IMR-90 (cell line): ENCODE data around the gene TMEM101. TPM values are rescaled to one million over a fixed set of nuclear protein-coding genes. Genes with fewer than 3 reads are reported as not detected.
A peak's percentile ranks its signal among the peaks of the same experiment; 100 is the strongest.

Experiments used
- ATAC-seq: fragments of 200-7000 bp; cut with Tn5 transposase; 2 replicates; pipeline ENCODE4 v1.9.1; 2020; ENCODE audit warnings: low read depth, mild to moderate bottlenecking, moderate library complexity
- Bru-seq: library from RNA; stranded (reverse); fragments of 400-500 nt; gene quantifications from one replicate; lab custom pipeline; 2021; lab: Mats Ljungman, UMichigan
- BruChase-seq, 2 experiments: library from RNA; stranded (reverse); fragments of 400-500 nt; gene quantifications; one replicate each; lab custom pipeline; 2021; lab: Mats Ljungman, UMichigan
- BruUV-seq: library from RNA; stranded (reverse); fragments of 400-500 nt; replicated peaks from 2 replicates; lab custom pipeline; 2021; lab: Mats Ljungman, UMichigan
- CTCF ChIA-PET: fragments of 300-600 bp; formaldehyde crosslinking; extraction: SDS; loops from one replicate; lab custom pipeline; 2021; ENCODE audit warnings: antibody characterized with exemption; lab: Yijun Ruan, JAX
- POLR2A ChIA-PET: fragments of 300-600 bp; sonication (Branson Sonifier 250); formaldehyde crosslinking; loops from one replicate; lab custom pipeline; 2022; ENCODE audit warnings: antibody characterized with exemption; ENCODE audit not compliant: unreplicated experiment; lab: Charles Lee
- DNase-seq: peaks from one replicate; pipeline ENCODE4 v3.0.0; 2013
- H2AFZ ChIP-seq: replicated peaks from 2 replicates; pipeline ENCODE3; 2013; ENCODE audit warnings: low read length, mild to moderate bottlenecking; ENCODE audit not compliant: poor library complexity
- H2AK5ac ChIP-seq: 2 replicates; pipeline ENCODE4 v1.6.1; 2013; ENCODE audit warnings: low read depth, low read length, inconsistent platforms
- H2AK9ac ChIP-seq: replicated peaks from 2 replicates; pipeline ENCODE3; 2013; ENCODE audit warnings: mild to moderate bottlenecking, low read depth, low read length, moderate library complexity; ENCODE audit not compliant: poor library complexity
- H2BK120ac ChIP-seq: 2 replicates; pipeline ENCODE4 v1.6.1; 2013; ENCODE audit warnings: low read depth, low read length, inconsistent platforms
- H2BK15ac ChIP-seq: 3 replicates; pipeline ENCODE4 v1.6.1; 2013; ENCODE audit warnings: low read depth, low read length, inconsistent platforms
- H2BK20ac ChIP-seq: 2 replicates; pipeline ENCODE4 v1.6.1; 2013; ENCODE audit warnings: low read depth, mild to moderate bottlenecking, inconsistent platforms, low read length, moderate library complexity
- H2BK5ac ChIP-seq: 2 replicates; pipeline ENCODE4 v1.6.1; 2013; ENCODE audit warnings: mild to moderate bottlenecking, low read depth, low read length, inconsistent platforms; ENCODE audit not compliant: poor library complexity, severe bottlenecking
- H3K14ac ChIP-seq: replicated peaks from 2 replicates; pipeline ENCODE4 v1.6.1; 2013; ENCODE audit warnings: low read depth, low read length, inconsistent platforms
- H3K18ac ChIP-seq: 2 replicates; pipeline ENCODE4 v1.6.1; 2013; ENCODE audit warnings: low read depth, low read length, control low read depth
- H3K23ac ChIP-seq: 2 replicates; pipeline ENCODE4 v1.6.1; 2013; ENCODE audit warnings: low read depth, low read length, inconsistent platforms
- H3K27ac ChIP-seq: 2 replicates; pipeline ENCODE4 v1.5.1; 2013; ENCODE audit warnings: mild to moderate bottlenecking, control low read depth, low read length; ENCODE audit not compliant: insufficient read depth
- H3K27me3 ChIP-seq: 2 replicates; pipeline ENCODE4 v1.6.1; 2013; ENCODE audit warnings: low read length; ENCODE audit not compliant: control insufficient read depth, insufficient read depth
- H3K36me3 ChIP-seq: 2 replicates; pipeline ENCODE4 v1.6.1; 2013; ENCODE audit warnings: low read length, mixed read lengths; ENCODE audit not compliant: control insufficient read depth, insufficient read depth
- H3K4ac ChIP-seq: 2 replicates; pipeline ENCODE4 v1.6.1; 2013; ENCODE audit warnings: low read depth, low read length, inconsistent platforms
- H3K4me1 ChIP-seq: 2 replicates; pipeline ENCODE4 v1.6.1; 2013; ENCODE audit warnings: low read length, mixed read lengths; ENCODE audit not compliant: control insufficient read depth, insufficient read depth
- H3K4me2 ChIP-seq: 2 replicates; pipeline ENCODE4 v1.6.1; 2013; ENCODE audit warnings: low read depth, mild to moderate bottlenecking, control low read depth, low read length, moderate library complexity
- H3K4me3 ChIP-seq: 2 replicates; pipeline ENCODE4 v1.5.1; 2013; ENCODE audit warnings: low read depth, mild to moderate bottlenecking, control low read depth, low read length, moderate library complexity; ENCODE audit not compliant: insufficient read depth
- H3K56ac ChIP-seq: 2 replicates; pipeline ENCODE4 v1.6.1; 2013; ENCODE audit warnings: low read length, inconsistent platforms; ENCODE audit not compliant: insufficient read depth; ENCODE audit errors: extremely low read depth
- H3K79me1 ChIP-seq, 2 experiments: 2 replicates each; pipeline ENCODE4 v1.6.1; 2013; ENCODE audit warnings: low read length in 2 of 2, inconsistent platforms in 1 of 2, low read depth in 1 of 2
- H3K9ac ChIP-seq: 2 replicates; pipeline ENCODE4 v1.6.1; 2013; ENCODE audit warnings: low read depth, low read length, control low read depth
- H3K9me1 ChIP-seq: 2 replicates; pipeline ENCODE4 v1.6.1; 2013; ENCODE audit warnings: low read length, inconsistent platforms; ENCODE audit not compliant: insufficient read depth
- H3K9me3 ChIP-seq: 2 replicates; pipeline ENCODE4 v1.6.1; 2013; ENCODE audit warnings: low read length; ENCODE audit not compliant: control insufficient read depth, insufficient read depth
- H4K20me1 ChIP-seq: 2 replicates; pipeline ENCODE4 v1.6.1; 2013; ENCODE audit warnings: low read length, inconsistent platforms; ENCODE audit not compliant: insufficient read depth
- H4K5ac ChIP-seq: 2 replicates; pipeline ENCODE4 v1.6.1; 2013; ENCODE audit warnings: mild to moderate bottlenecking, low read depth, low read length, control low read depth
- H4K8ac ChIP-seq, 2 experiments: 2 replicates each; pipeline ENCODE4 v1.6.1; 2013; ENCODE audit warnings: low read depth in 2 of 2, low read length in 2 of 2, control low read depth in 1 of 2, inconsistent platforms in 1 of 2
- H4K91ac ChIP-seq: 2 replicates; pipeline ENCODE4 v1.6.1; 2013; ENCODE audit warnings: low read depth, low read length, inconsistent platforms; ENCODE audit not compliant: insufficient read depth
- BHLHE40 ChIP-seq: fragments of 150-350 bp; IDR thresholded peaks from 2 replicates; pipeline ENCODE4 v1.6.1; 2016; ENCODE audit warnings: mild to moderate bottlenecking, low read depth, low read length
- CEBPB ChIP-seq: IDR thresholded peaks from 2 replicates; pipeline ENCODE4 v1.6.1; 2012; ENCODE audit warnings: low read depth, low read length, improper control_type of control experiment
- CHD1 ChIP-seq: IDR thresholded peaks from 2 replicates; pipeline ENCODE4 v1.6.1; 2012; ENCODE audit warnings: low read depth, low read length, improper control_type of control experiment
- ELK1 ChIP-seq: fragments of 150-350 bp; IDR thresholded peaks from 2 replicates; pipeline ENCODE4 v1.6.1; 2016; ENCODE audit warnings: low read depth, mild to moderate bottlenecking, low read length, moderate library complexity, borderline replicate concordance
- FOS ChIP-seq: fragments of 150-350 bp; IDR thresholded peaks from 2 replicates; pipeline ENCODE4 v1.6.1; 2016; ENCODE audit warnings: low read depth, low read length
- MAFK ChIP-seq: IDR thresholded peaks from 2 replicates; pipeline ENCODE4 v1.6.1; 2012; ENCODE audit warnings: low read depth, low read length, improper control_type of control experiment
- MXI1 ChIP-seq: IDR thresholded peaks from 2 replicates; pipeline ENCODE4 v1.6.1; 2012; ENCODE audit warnings: low read depth, mild to moderate bottlenecking, low read length, moderate library complexity, borderline replicate concordance
- POLR2A ChIP-seq: IDR thresholded peaks from 2 replicates; pipeline ENCODE4 v1.6.1; 2012; ENCODE audit warnings: mild to moderate bottlenecking, low read depth, low read length
- RAD21 ChIP-seq: IDR thresholded peaks from 2 replicates; pipeline ENCODE4 v1.6.1; 2012; ENCODE audit warnings: low read length, improper control_type of control experiment
- RCOR1 ChIP-seq: IDR thresholded peaks from 2 replicates; pipeline ENCODE4 v1.6.1; 2012; ENCODE audit warnings: mild to moderate bottlenecking, low read length, improper control_type of control experiment; ENCODE audit not compliant: insufficient replicate concordance
- RFX5 ChIP-seq: IDR thresholded peaks from 2 replicates; pipeline ENCODE4 v1.8.0; 2012; ENCODE audit warnings: low read depth, mild to moderate bottlenecking, low read length, moderate library complexity
- SMC3 ChIP-seq: fragments of 150-350 bp; IDR thresholded peaks from 2 replicates; pipeline ENCODE4 v1.6.1; 2016; ENCODE audit warnings: low read depth, mild to moderate bottlenecking, antibody characterized with exemption, low read length, moderate library complexity
- WGBS, 2 experiments: methylation state at CpG; one replicate each; pipeline versions ENCODE4 v1.1.5 to v1.1.7; 2013; ENCODE audit warnings: missing lambda C conversion rate in 2 of 2; ENCODE audit not compliant: insufficient read length in 1 of 2; ENCODE audit errors: extremely low coverage in 2 of 2; 5-methylcytosine and 5-hydroxymethylcytosine counted together
- dilution Hi-C: fragments of 300-500 bp; cut with HindIII; formaldehyde crosslinking; loops from one replicate; pipeline ENCODE4 v1.14.3; 2018; ENCODE audit warnings: low sequenced_read_pairs; ENCODE audit not compliant: unreplicated experiment
- in situ Hi-C: fragments of 300-500 bp; cut with MboI; formaldehyde crosslinking; loops from 3 replicates; pipeline ENCODE4 v1.14.3; 2019; ENCODE audit warnings: low sequenced_read_pairs, inconsistent platforms, mixed read lengths
- intact Hi-C: fragments of 100-400 bp; cut with micrococcal nuclease; formaldehyde crosslinking; loops from 2 replicates; pipeline ENCODE4 v1.10.0; 2022
- long read RNA-seq: library from polyadenylated mRNA; unstranded; transcript quantifications from one replicate; pipeline ENCODE4 v2.0.0, GENCODE V29; 2021; ENCODE audit not compliant: unreplicated experiment
- polyA plus RNA-seq, 3 experiments: library from polyadenylated mRNA; depleted of rRNA; stranded (reverse); fragments of >200 nt; gene quantifications; 2 replicates each; pipeline ENCODE4 v1.2.3, GENCODE V29; 2012; ENCODE audit warnings: low replicate concordance in 1 of 3
- total RNA-seq: library from RNA; depleted of rRNA; stranded (reverse); fragments of >200 nt; gene quantifications from 2 replicates; pipeline ENCODE4 v1.2.3, GENCODE V29; 2012; rRNA removed
- TF ChIP-seq, protein P1 (sequence below): conservative IDR thresholded peaks from 2 replicates; pipeline ENCODE4 v1.5.1; 2012; ENCODE audit warnings: mild to moderate bottlenecking, low read depth, low read length, improper control_type of control experiment

Gene TMEM101
- 36.6 and 42.5 TPM in 2 replicates for total RNA-seq
- 30.7 and 34.4 TPM in 2 replicates for polyA plus RNA-seq (2012; rRNA removed)
- polyA plus RNA-seq (2012; cell fraction: cytosol; rRNA removed) = 31.0 and 46.5 TPM in 2 replicates
- 15.8 and 29.9 TPM in 2 replicates for polyA plus RNA-seq (2012; cell fraction: nucleus; rRNA removed; ENCODE audit: low replicate concordance)
- Bru-seq, nascent RNA = percentile 65 among the genes with signal in this experiment
- BruChase-seq, experiment 1, labeled RNA remaining after a 6-hour chase = percentile 71 among the genes with signal in this experiment
- percentile 70 among the genes with signal in this experiment for BruChase-seq, experiment 2, labeled RNA remaining after a 2-hour chase
- long read RNA-seq, transcript TMEM101-201 (4 exons, 1,536 nt) = major isoform, 23 of 33 reads
- long read RNA-seq, partial matches to known transcripts = 6 of 33 reads
- long read RNA-seq, other reads (novel, unspliced or antisense) = 4 of 33 reads

DNA sequence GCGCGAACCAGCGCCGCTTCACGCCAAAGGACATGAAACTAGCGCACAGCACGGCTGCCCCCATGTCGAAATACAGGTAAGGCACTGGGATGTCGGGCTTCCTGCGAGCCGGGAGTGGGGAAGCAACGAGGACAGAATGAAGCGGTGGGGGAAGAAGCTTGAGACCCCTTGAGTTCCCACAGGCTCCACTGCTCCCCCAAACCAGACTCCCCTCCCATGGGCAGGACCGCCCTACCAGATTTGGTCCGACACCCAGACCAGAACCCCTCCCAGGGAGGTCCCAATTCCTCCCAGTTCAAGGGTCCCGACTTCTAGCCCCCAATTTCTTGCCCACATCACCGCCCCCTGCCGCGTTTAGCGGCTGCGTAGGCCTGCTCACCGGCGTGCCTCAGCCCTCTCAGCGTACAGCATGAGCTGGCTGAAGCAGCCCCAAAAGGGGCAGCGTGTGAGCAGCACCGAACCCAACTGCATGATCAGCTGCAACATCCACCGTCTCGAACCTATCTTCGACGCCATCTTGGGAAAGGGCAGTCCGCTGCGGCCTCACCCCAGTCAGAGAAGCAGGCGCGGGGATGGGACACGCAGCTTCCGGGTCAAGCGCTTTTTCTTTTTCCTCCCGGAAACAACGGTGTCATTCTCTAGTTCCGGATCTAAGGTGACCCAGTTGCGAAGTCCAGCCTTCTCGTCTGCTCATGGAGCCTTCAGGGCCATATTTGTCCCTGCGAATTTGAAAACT is at the start of gene TMEM101:
TMEM101 (minus strand) TSS at position 527 of the 736 bp plus-strand sequence; CDS start at position 516, 11 bp downstream.
- ChIA-PET POLR2A (interaction anchor here (0.8 kb wide), 1 partner anchor 15 kb away, joined by 4 read pairs; no protein-coding TSS in a partner anchor), CTCF (no interaction called here)
- no peaks in the 10 kb centered on the region for H4K20me1 ChIP-seq
- H2BK15ac ChIP-seq = peak within 1 kb of the TSS; percentile 9; the same call in 1 of the 3 replicates
- DNase-seq (peak; percentile 93), ATAC-seq (peak; percentile 87)
- peak within 1 kb of the TSS; percentile 61; the same call in 1 of the 2 replicates for H2BK120ac ChIP-seq
- peak within 1 kb of the TSS; percentile 92 for H2AK5ac ChIP-seq
- BruUV-seq = no TSS peak
- WGBS, 2 experiments = 0% methylated on average over 23 of the region's 43 CpGs; no CpG with 5 or more reads in 1 of the 2 experiments
- peak within 1 kb of the TSS; percentile 88 for H2BK5ac ChIP-seq
- peak within 1 kb of the TSS; percentile 90 for H3K9ac ChIP-seq
- peak within 1 kb of the TSS; percentile 98 for H3K14ac ChIP-seq
- peak within 1 kb of the TSS; percentile 80 for H3K4me2 ChIP-seq
- no peaks in the 10 kb centered on the region for H3K9me3 ChIP-seq
- H4K91ac ChIP-seq = peak within 1 kb of the TSS; percentile 89
- in situ Hi-C loops = no loop called here
- peak within 1 kb of the TSS; percentile 99 for H2AK9ac ChIP-seq
- H2AFZ ChIP-seq = peak within 1 kb of the TSS; percentile 97
- peaks cover 9 to 42% of the 10 kb centered on the region in 2 experiments for H3K79me1 ChIP-seq
- H3K9me1 ChIP-seq = peaks cover 4% of the 10 kb centered on the region
- H3K36me3 ChIP-seq = no peaks in the 10 kb centered on the region; the same call in 1 of the 2 replicates
- dilution Hi-C loops = no loop called here
- no peaks in the 10 kb centered on the region for H3K27me3 ChIP-seq
- H3K23ac ChIP-seq = peak within 1 kb of the TSS; percentile 89
- peak within 1 kb of the TSS; percentile 97 for H4K5ac ChIP-seq
- H2BK20ac ChIP-seq = no peak within 1 kb of the TSS
- H4K8ac ChIP-seq = peak within 1 kb of the TSS; percentile 76 to 100
- peaks cover 13% of the 10 kb centered on the region; the same call in 1 of the 2 replicates for H3K4me1 ChIP-seq
- peak within 1 kb of the TSS; percentile 80 for H3K27ac ChIP-seq
- intact Hi-C loops = no loop called here
- peak within 1 kb of the TSS; percentile 67 for H3K18ac ChIP-seq
- peak within 1 kb of the TSS; percentile 75 for H3K56ac ChIP-seq
- H3K4ac ChIP-seq = peak within 1 kb of the TSS; percentile 94
- peak within 1 kb of the TSS; percentile 73 for H3K4me3 ChIP-seq
- TF ChIP-seq MAFK = no peak
- TF ChIP-seq RAD21 = no peak
- TF ChIP-seq CHD1 = no peak
- 0 out of 2 replicates have a peak, but pooled peaks have one; percentile 68 for TF ChIP-seq MXI1
- TF ChIP-seq ELK1 = no peak
- peak; percentile 38; the same call in 1 of the 2 replicates for TF ChIP-seq BHLHE40
- TF ChIP-seq CEBPB = 0 out of 2 replicates have a peak, but pooled peaks have one; percentile 2
- peak; percentile 22 for TF ChIP-seq SMC3
- peak; percentile 64 for TF ChIP-seq POLR2A
- no peak for TF ChIP-seq RCOR1
- no peak for TF ChIP-seq FOS
- 0 out of 2 replicates have a peak, but pooled peaks have one; percentile 32 for TF ChIP-seq RFX5
- TF ChIP-seq, protein P1, sequence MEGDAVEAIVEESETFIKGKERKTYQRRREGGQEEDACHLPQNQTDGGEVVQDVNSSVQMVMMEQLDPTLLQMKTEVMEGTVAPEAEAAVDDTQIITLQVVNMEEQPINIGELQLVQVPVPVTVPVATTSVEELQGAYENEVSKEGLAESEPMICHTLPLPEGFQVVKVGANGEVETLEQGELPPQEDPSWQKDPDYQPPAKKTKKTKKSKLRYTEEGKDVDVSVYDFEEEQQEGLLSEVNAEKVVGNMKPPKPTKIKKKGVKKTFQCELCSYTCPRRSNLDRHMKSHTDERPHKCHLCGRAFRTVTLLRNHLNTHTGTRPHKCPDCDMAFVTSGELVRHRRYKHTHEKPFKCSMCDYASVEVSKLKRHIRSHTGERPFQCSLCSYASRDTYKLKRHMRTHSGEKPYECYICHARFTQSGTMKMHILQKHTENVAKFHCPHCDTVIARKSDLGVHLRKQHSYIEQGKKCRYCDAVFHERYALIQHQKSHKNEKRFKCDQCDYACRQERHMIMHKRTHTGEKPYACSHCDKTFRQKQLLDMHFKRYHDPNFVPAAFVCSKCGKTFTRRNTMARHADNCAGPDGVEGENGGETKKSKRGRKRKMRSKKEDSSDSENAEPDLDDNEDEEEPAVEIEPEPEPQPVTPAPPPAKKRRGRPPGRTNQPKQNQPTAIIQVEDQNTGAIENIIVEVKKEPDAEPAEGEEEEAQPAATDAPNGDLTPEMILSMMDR = no peak
